Stimulated activated CD8-positive, alpha-beta memory T cell treated with anti-CD3 and anti-CD28 coated beads, Interleukin-12 subunit alpha, Interleukin-12 subunit beta, amount 100 ng/mL, for 1 hour (primary cell): ENCODE data around the gene HIVEP1.

Experiments used
- DNase-seq: peaks from one replicate; pipeline ENCODE4 v3.0.0-alpha.2; 2020; ENCODE audit warnings: low read depth

The HIVEP1 gene

DNA sequence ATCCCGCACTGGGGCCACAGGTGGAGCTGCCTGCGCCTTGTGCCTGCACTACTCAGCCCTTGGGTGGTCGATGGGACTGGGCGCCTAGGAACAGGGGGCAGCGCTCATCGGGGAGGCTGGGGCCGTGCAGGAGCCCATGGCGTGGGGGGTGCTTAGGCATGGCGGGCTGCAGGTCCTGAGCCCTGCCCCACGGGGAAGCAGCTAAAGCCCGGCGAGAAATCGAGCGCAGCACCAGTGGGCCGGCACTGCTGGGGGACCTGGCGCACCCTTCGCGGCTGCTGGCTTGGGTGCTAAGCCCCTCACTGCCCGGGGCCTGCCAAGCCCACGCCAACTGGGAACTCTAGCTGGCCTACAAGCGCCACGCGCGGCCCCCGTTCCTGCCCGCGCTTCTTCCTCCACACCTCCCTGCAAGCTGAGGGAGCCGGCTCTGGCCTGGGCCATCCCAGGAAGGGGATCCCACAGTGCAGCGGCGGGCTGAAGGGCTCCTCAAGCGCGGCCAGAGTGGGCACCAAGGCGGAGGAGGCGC lies 5.8 kb downstream of the HIVEP1 start:
- DNase-seq = no peak

DNA sequence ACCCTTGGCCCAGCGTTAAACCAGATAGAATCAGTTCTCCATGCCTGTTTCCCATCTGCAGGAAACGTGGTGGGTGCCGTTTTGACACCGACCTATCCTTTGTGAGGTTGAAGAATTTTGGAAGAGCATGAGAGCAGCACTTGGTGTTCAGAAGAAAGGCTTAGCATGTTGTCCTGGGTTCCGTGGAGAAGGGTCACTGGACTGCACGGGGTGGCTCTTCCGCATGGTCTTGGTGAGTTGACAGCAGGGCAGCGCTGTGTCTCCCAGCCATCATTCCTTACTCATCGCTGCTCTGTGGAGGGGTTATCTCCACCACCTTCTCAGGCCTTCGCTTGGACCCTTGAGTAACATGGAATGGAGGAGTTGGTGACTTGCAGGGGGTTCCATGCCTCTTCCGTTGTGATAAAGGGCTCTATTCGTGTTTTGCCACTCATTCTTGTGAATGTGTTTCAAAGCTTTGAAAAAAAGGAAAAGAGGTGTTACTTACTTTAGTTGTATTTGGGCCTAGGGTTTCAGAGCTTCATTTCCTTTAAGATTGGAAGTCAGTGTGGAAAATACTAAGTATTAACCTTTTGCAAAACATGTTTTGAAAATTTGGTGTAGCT lies 8.2 kb downstream of the HIVEP1 start:
- DNase-seq = no peak

DNA sequence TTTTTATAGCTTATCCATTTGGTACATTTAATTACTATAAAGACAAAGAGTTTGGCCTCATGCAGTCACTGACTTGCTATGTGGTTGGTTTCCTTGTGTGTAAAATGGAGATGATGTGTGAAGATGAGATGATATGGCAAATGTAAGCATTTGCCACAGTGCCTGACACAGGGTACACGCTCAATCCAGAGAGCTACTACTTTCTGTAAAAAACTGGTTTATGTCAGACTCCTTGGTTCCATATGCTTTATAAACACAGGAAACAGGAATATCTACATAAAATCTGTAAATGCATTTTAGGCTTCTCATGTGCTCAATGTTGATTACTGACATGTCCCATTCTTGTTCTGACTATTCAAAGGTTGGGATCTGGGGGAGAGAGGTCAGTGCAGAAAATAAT lies 10.4 kb downstream of the HIVEP1 start:
- DNase-seq = no peak

DNA sequence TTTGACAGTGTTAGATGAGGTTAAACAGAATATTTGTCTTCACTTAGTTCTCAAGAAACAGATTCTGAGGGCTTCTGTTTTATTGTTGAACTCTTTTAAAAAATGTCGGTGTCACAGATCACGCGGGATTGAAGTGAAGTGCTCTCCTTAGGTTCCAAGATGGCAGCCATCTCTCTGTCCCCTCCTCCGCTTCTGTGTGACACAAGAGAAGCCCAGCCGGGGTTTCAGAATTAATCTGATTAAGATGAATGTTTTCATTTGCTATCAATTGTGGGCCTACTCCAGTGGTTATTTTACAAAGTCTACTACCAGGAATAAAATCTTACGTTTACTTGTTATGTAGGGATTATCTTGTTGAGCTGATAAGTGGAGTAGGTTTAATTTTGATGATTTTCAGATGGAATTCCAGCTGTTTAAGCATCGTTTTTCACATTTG lies 10.9 kb downstream of the HIVEP1 start:
- no peak for DNase-seq

DNA sequence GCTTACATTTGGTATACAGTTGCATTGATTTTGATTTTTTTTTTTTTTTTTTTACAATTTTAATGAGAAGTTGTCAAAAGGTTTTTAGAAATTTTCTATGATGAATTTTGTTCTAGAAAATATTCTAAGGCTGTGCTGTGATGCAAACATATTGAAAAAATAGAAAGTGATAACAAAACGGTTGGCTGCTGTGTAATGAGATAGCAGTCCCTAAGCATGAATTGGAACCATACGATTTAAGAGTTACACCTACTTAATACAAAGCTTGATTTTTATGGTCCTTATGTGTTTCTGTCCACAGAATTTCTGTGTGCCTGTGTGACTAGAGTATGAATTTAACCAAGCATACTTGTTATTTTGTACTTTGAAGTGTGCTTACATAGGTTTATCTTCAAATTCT lies 12.1 kb downstream of the HIVEP1 start:
- DNase-seq = no peak

GRCh38 chr6:12024699-12025434 lies 12.8 kb downstream of the HIVEP1 start:
- DNase-seq = no peak

DNA sequence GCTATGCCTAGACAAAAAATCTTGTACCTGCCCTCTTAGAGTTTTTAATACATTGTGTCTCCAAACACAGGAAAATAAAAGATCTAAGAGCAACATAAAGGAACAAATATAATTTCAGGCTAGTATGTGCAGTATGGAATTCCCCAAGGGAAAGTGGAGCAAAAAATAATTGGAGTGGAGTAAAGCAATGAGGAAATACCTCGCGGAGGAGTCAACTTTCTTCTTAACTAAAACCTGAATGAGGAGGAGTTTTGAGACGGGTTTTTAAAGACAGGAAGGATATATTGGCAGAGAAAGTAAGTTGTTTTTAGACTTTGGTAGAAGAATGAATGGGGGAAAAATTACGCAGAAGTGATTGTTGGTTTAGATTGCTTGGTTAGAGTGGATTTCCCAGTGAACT lies 14.0 kb downstream of the HIVEP1 start:
- DNase-seq = no peak

GRCh38 chr6:12026833-12027232 lies 14.7 kb downstream of the HIVEP1 start:
- no peak for DNase-seq

- no peak for DNase-seq
Measured at GRCh38 chr6:12028213-12028612, 16.1 kb downstream of the HIVEP1 start.

DNA sequence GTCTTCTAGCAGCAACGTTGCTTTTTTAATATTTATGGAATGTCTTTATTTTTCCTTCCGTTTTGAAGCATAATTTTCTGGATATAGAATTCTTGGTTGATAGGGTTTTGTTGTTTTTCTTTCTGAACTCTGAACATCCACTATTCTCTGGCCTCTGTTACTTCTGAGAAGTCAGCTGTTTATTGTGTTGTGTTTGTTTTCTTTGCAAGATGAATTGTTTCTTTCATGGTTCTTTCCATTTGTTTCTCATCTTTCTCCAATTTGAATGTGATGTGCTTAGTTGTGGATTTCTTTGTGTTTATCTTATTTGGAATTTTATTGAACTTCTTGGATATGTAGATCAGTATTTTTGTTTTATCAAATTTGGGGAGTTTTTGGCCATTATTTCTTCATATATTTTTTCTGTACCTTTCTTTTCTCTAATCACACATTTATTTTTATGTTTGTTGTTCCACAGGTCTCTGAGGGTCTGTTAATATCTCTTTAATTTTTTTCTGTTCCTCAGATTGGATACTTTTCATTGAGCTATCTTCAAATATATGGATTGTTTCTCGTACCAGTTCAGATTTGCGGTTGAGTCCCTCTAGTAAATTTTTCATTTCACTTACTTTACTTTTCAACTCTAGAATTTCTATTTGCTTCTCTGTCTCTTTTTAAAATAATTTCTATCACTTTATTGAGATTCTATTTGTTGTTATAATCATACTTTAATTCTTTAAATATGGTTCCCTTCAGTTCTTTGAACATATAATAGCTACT lies 18.0 kb downstream of the HIVEP1 start:
- no peak for DNase-seq

GRCh38 chr6:12030993-12031550 lies 19.0 kb downstream of the HIVEP1 start:
- DNase-seq = no peak

DNA sequence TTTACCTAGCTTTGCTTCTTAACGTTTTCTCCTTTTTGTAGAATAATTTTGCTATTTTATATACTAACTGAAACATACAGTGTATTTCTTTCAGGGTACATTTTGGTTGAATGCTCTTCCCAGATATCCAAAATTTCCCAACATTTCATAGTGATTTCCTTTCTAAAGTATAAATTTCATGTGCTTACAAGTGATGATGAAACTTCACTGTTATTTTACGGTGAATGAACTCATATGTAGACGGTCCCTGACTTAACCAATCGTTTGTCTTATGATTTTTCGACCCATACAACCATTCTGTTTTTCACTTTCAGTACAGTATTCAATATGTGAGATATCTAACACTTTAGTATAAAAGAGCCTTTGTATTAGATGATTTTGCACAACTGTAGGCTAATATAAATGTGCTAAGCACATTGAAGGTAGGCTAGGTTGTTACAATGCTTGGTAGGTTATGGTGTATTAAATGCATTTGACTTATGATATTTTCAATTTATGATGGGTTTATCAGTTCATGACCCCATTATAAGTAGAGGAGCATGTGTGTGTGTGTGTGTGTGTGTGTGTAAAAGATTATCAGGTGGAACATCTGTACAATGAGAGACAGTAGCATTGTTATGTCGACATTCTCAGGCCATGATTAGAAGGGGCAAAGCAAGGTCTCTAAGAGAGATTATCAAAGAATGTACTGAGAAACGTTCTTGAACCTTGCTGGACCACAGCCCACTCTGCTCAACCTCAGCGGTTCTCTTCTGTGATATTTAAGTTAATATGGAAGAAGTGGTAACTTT lies 20.9 kb downstream of the HIVEP1 start:
- DNase-seq = no peak

DNA sequence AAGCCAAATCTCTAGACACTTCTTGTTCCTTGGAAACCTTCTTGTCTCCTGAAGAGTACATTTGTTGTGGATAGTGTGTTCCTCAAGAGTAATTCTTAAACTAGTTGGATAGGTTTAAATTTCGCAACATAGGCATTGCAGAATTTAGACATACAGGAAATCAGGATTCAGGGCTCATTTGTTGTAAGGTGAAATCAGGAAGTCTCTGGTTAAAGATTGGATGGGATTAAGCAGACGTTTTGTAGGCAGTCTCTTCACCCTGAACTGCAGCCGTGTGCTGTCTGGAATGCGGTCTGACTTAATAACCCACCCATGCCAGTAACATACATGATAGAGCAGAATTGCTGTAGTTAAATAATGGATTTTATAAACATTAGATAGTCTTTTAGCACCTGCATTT lies 21.7 kb downstream of the HIVEP1 start:
- DNase-seq = no peak

DNA sequence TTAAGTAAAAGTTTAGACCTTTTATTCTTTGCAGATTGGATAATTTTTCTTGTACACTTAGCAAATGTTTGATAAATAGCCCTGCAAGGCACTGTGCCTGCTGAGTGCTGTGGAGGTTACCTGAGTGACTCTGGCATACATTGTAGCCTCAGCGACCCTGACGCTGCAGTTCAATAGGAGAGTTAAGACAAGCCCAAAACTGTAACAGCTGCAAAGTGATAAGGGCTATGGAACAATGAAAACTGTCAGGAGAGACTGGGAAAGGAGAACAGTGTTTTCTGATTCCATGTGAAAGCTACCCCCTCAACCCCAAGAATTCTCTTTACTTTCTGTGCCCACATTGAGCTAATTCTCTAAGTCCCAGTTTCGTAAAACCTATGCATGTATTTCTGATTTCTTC lies 22.2 kb downstream of the HIVEP1 start:
- DNase-seq = no peak

DNA sequence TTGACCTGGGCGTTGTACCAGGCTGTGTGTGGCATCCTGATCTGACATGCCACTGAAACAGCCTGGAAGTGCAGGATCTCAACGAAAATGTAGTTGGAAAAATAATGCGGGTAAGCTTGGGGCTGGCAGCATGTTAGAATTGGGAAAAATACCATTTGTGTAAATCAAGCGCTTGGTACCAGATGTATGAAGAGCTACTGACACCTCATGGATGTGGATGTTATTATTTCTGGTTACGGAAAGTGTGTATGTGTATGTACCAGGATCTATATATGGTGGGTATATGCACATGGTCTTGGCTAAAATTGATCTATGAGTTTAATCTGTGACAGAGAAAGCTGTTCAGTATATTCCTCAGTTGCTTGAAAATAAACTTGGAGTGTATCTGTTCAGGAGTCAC lies 22.7 kb downstream of the HIVEP1 start:
- DNase-seq = no peak

- DNase-seq = no peak
Measured at GRCh38 chr6:12036766-12037165, 24.7 kb downstream of the HIVEP1 start.

DNA sequence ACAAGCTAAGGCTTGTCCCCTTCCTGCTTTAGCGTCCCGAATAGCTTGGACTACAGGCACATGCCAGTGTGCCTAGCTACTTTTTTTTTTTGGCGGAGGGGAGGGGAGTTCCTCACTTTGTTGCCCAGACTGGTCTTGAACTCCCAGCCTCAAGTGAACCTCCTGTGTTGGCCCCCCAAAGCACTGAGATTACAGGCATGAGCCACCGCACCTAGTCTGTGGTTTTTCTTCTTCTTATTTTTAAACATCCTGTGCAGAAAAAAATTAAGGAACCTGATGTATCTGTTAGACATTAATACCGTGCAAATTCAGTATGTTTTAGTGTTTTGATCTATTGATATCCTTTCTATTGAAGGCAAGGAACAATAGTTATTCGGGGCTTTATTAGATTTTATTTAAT lies 25.7 kb downstream of the HIVEP1 start:
- no peak for DNase-seq

GRCh38 chr6:12039540-12040459 lies 27.7 kb downstream of the HIVEP1 start:
- no peak for DNase-seq

DNA sequence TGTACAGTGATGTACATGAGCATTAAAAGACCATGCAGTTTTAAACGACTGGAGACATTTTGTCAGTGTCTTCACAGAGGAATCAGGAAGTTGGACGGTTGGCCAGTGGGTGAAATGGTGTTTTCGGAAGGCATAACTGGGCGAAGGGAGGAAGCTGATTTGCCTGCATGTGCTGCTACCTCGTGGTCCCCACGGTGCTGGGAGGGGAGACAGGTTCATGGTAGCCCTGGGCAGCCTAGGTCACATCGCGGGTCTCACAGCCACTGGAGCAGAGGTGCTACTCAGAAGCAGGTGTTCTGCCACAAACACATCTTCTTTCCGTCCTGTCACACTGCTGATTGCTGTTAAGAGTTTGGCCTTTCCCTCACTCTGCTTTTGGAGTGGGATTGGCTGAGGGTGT lies 35.2 kb downstream of the HIVEP1 start:
- no peak for DNase-seq

GRCh38 chr6:12047792-12048432 lies 35.8 kb downstream of the HIVEP1 start:
- DNase-seq = no peak
